T1000 (cell line): ENCODE results near the gene DGCR2.
"Not testable (repeated sequence)": the region's sequence is repeated elsewhere in the genome, so short reads cannot be mapped to it uniquely, and the experiment has no call there.

Experiments used
- DNase-seq: peaks from one replicate; lab custom pipeline; 2025; ENCODE audit warnings: mixed read lengths; lab: John Stamatoyannopoulos, UW

DGCR2 gene

GRCh38 chr22:19122143-19122751, at the start of gene DGCR2:
TSS of gene DGCR2 (minus strand) at chr22:19122412. CDS start at chr22:19122206, 206 bp downstream.
- DNase-seq: peak; percentile 93

- no peak for DNase-seq
Observed at GRCh38 chr22:19169947-19170318, 47.7 kb upstream of the DGCR2 start.

- DNase-seq: no peak
Observed at GRCh38 chr22:19169002-19169946, 47.1 kb upstream of the DGCR2 start.

- DNase-seq: no peak
Observed at GRCh38 chr22:19168088-19168890, 46.1 kb upstream of the DGCR2 start.

GRCh38 chr22:19167106-19167869, 45.1 kb upstream of the DGCR2 start:
- DNase-seq: no peak

- DNase-seq: no peak
Observed at GRCh38 chr22:19166421-19166820, 44.2 kb upstream of the DGCR2 start.

- no peak for DNase-seq
Observed at GRCh38 chr22:19164425-19164824, 42.2 kb upstream of the DGCR2 start.

GRCh38 chr22:19158649-19159048, 36.4 kb upstream of the DGCR2 start:
- not testable (repeated sequence) for DNase-seq

GRCh38 chr22:19156109-19156508, 33.9 kb upstream of the DGCR2 start:
- not testable (repeated sequence) for DNase-seq

GRCh38 chr22:19152942-19153883, 31.0 kb upstream of the DGCR2 start:
- DNase-seq: no peak

GRCh38 chr22:19151329-19152191, 29.3 kb upstream of the DGCR2 start:
- no peak for DNase-seq

- DNase-seq: no peak
Observed at GRCh38 chr22:19150482-19151328, 28.5 kb upstream of the DGCR2 start.

GRCh38 chr22:19149991-19150390, 27.8 kb upstream of the DGCR2 start, which contains the start of gene GSC2:
TSS of gene GSC2 (minus strand) at chr22:19150292. CDS start at chr22:19150283, 9 bp downstream.
- no peak for DNase-seq

GRCh38 chr22:19149047-19149883, 27.1 kb upstream of the DGCR2 start:
- DNase-seq: no peak

GRCh38 chr22:19148417-19149046, 26.3 kb upstream of the DGCR2 start:
- no peak for DNase-seq

GRCh38 chr22:19147195-19147780, 25.1 kb upstream of the DGCR2 start:
- DNase-seq: no peak
